ENCODE results near the gene TMEM82.
A peak's percentile ranks its signal among the peaks of the same experiment; 100 is the strongest.

TMEM82 gene

DNA sequence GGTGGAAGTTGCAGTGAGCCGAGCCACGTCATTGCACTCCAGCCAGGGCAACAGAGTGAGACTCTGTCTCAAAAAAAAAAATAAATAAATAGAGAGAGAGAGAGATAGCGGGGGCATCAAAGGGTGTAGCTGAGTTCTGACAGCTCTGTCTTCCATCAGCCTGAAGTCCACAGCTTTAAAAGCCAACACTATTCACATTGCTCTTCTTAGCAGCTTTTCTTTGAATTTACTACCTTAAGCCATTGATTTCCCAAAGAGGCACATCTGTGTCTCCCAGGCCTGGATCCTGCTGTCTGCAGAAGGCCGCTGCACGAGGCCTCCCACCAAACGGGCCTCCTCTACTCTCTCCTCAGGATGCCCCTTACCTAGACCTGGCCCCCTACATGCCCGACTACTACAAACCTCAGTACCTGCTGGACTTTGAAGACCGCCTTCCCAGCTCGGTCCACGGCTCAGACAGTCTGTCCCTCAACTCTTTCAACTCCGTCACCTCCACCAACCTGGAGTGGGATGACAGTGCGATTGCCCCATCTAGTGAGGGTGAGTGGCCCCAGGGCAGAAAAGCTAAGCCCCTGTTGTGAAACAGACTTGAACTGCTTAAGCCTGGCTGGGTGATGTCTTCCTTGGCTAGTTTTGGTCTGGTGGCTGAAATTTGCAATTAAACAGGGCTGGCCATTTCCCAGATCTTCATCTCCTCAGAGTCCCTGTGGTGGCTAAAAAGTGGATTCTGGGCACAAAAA lies 22.7 kb upstream of the TMEM82 start:
- TF ChIP-seq, protein P1, sequence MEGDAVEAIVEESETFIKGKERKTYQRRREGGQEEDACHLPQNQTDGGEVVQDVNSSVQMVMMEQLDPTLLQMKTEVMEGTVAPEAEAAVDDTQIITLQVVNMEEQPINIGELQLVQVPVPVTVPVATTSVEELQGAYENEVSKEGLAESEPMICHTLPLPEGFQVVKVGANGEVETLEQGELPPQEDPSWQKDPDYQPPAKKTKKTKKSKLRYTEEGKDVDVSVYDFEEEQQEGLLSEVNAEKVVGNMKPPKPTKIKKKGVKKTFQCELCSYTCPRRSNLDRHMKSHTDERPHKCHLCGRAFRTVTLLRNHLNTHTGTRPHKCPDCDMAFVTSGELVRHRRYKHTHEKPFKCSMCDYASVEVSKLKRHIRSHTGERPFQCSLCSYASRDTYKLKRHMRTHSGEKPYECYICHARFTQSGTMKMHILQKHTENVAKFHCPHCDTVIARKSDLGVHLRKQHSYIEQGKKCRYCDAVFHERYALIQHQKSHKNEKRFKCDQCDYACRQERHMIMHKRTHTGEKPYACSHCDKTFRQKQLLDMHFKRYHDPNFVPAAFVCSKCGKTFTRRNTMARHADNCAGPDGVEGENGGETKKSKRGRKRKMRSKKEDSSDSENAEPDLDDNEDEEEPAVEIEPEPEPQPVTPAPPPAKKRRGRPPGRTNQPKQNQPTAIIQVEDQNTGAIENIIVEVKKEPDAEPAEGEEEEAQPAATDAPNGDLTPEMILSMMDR (IDR thresholded peaks at IDR 0.05), result no peak
- DNase-seq (ENCODE audit: low spot score), result no peak
- Histone ChIP-seq H3K4me3 (no peak overlapping the region), H3K27ac (no peak overlapping the region)

DNA sequence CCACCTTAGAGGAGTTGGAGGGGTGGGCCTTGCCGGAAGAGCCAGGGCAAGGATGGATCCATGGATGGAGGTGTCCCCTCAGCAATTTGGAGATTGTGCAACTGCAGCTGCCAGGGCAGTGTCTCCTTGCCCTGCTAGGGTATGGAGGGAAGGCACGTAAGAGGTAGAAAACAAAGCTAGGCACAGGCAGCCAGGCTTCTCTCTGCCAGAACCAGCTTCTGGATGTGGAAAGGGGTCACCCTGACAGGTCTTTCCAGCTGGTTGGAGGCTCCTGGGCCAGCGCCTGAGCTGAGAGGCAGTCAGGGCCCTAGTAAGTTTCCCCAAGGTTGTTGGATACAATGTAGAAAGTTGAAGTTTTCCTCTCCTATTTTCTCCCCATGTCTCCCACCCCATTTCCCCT lies 21.4 kb upstream of the TMEM82 start:
- DNase-seq (ENCODE audit: low spot score), result no peak
- no peak overlapping the region for H3K27ac ChIP-seq
- no peak overlapping the region for H3K4me3 ChIP-seq
- TF ChIP-seq, protein P1 (IDR thresholded peaks at IDR 0.05), result no peak

DNA sequence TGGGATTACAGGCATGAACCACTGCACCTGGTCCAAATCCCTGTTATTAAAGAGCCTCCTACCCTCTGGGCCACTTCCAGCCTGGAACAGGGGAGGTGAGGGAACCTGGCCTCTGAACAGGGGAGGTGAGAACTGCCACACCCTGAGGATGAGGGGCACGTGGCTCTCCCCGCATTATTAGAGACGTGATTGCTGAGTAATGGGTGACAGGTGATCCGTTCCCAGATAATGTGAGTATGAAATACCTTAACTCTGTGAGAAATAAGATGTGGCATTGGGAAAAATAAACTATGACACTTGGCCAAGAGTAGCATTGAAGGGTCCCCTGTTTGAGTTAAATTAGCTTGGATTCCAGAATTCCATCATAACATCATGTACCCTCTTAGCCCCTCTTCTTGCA lies 19.9 kb upstream of the TMEM82 start:
- TF ChIP-seq, protein P1 (IDR thresholded peaks at IDR 0.05), result no peak
- Histone ChIP-seq H3K27ac (no peak overlapping the region), H3K4me3 (no peak overlapping the region)
- DNase-seq (ENCODE audit: low spot score), result no peak

DNA sequence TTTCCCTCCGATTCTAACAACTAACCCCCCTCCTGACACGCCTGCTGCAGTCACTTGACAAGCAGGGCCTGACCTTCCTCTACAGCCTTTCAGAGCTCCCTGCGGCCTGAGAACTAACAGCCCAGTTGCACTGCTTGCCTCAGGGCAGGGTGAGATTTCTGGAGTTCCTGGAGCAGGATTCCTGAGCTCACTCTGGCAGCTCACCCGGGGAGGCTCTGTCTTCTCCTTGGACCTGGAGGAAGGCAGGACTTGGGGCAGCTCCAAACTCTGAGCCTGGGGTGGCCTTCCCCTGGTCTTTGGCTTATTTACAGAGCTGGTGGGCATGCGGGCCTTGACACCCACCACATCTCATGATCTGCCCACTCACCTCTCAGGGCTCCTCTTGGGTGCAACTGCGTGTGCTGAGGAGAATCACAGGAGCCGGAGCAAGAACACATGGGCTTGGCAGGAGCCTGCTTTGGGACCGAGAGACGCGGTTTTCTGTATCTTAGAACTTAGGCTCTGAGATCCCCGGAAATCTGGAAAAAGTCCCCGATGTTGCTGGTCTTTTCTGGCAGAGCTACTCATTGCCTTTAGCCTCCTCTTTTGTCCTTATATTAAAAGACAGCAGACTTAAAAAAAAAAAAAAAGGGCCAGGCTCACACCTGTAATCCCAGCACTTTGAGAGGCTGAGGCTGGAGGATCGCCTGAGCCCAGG lies 19.3 kb upstream of the TMEM82 start:
- Histone ChIP-seq H3K4me3 (no peak overlapping the region), H3K27ac (no peak overlapping the region)
- TF ChIP-seq, protein P1 (IDR thresholded peaks at IDR 0.05), result no peak
- no peak for DNase-seq (ENCODE audit: low spot score)

DNA sequence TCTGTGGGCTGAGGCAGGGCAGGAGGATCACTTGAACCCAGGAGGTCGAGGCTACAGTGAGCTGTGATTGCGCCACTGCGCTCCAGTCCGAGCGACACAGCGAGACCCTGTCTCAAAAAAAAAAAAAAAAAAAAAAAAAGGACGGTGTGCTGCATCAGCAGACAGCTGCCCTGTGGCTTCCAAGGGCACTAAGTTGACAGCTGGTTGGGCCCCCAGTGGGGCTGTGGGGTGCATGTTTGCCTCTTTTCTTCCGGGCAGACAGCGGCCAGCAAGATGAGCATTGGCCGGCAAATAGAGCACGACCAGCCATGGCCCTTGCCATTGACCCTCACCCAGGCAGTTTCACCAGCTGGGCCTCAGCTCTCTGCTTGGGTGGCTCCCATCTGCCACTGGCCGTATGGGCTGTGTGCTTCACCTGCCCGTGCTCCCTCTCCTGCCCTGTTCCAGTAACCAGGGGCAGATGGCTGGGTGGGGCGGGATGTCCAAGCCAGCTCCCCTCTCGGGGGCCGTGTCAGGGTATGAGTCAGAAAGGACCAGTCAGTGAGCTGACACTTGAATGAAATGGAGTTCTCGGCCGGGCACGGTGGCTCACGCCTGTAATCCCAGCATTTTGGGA lies 18.6 kb upstream of the TMEM82 start:
- no peak overlapping the region for H3K4me3 ChIP-seq
- no peak overlapping the region for H3K27ac ChIP-seq
- DNase-seq (ENCODE audit: low spot score), result no peak
- TF ChIP-seq, protein P1 (IDR thresholded peaks at IDR 0.05), result no peak

DNA sequence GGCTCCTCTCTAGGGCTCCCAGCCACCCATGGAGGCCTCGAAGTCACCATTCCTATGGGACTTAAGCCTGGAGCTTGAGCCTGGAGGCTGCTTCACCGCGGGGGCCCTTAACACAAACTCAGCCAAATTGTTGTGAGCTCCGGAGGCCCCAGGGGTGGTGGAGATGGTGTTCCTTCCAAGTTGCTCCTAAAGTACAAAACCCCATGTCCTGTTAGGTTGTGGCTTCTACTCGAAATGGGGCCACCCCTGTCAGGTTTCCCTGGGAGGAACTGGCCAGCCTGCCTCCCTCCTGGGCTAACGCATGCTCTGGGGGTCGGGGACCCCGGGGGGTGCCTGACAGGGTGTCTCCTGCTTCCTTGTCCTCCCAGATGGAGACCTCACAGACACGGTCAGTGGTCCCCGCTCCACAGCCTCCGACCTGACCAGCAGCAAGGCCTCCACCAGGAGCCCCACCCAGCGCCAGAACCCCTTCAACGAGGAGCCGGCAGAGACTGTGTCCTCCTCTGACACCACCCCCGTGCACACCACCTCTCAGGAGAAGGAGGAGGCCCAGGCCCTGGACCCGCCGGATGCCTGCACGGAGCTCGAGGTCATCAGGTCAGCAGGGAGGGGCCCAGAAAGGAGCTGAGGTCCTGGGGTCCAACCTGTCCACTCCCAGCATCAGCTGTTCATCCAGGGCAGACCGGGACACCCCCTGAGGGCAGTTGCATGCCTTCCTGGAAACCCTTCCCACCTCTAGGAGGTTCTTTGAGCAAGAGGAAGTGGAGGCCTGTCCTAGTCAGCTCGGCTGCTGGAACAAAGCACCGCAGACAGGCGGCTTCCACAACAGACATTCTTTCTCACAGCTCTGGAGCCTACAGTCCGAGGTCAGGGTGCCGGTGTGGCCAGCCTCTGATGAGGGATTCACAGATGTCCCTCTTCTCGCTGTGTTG lies 17.1 kb upstream of the TMEM82 start:
- Histone ChIP-seq H3K27ac (peak overlapping the region in 1 of 2 donors; percentile 3), H3K4me3 (no peak overlapping the region)
- no peak for DNase-seq (ENCODE audit: low spot score)
- TF ChIP-seq, protein P1 (IDR thresholded peaks at IDR 0.05), result no peak

Data from coronary artery (tissue), 2 donors.